OCI-LY3 (cell line): Measurements from ENCODE around the gene ZNF710.

Source experiments
- H2AFZ ChIP-seq: fragments of 200-600, 300-600 bp; shearing (Covaris generic); 2 replicates; pipeline ENCODE4 v1.6.0; 2014; ENCODE audit warnings: antibody characterized with exemption, low read depth, low read length
- H3K27ac ChIP-seq: fragments of 200-600, 300-600 bp; sonication (generic); 2 replicates; pipeline ENCODE4 v1.5.1; 2014; ENCODE audit warnings: mild to moderate bottlenecking, low read length, moderate library complexity, mixed read lengths
- H3K27me3 ChIP-seq: fragments of 200-600, 300-600 bp; sonication (generic); 2 replicates; pipeline ENCODE4 v1.6.1; 2014; ENCODE audit warnings: low read depth, low read length, mixed read lengths
- H3K36me3 ChIP-seq: fragments of 200-600, 300-600 bp; sonication (generic); replicated peaks from 2 replicates; pipeline ENCODE3; 2014; ENCODE audit warnings: low read depth, low read length, mixed read lengths
- H3K4me1 ChIP-seq: fragments of 300-600, 200-600 bp; sonication (generic); 2 replicates; pipeline ENCODE4 v1.6.1; 2014; ENCODE audit warnings: low read length, mixed read lengths
- H3K4me2 ChIP-seq: fragments of 200-600, 300-600 bp; sonication (generic); 2 replicates; pipeline ENCODE4 v1.6.1; 2014; ENCODE audit warnings: low read length, mixed read lengths
- H3K4me3 ChIP-seq: fragments of 300-600, 200-600 bp; sonication (generic); 2 replicates; pipeline ENCODE4 v1.5.1; 2014; ENCODE audit warnings: antibody characterized with exemption, mild to moderate bottlenecking, low read length, moderate library complexity
- H3K79me2 ChIP-seq: fragments of 300-600, 200-600 bp; shearing (Covaris generic); 2 replicates; pipeline ENCODE4 v1.6.1; 2014; ENCODE audit warnings: mild to moderate bottlenecking, low read length, mixed read lengths
- H3K9ac ChIP-seq: fragments of 300-600, 200-600 bp; shearing (Covaris generic); 2 replicates; pipeline ENCODE4 v1.6.0; 2014; ENCODE audit warnings: mild to moderate bottlenecking, low read length, moderate library complexity
- H3K9me3 ChIP-seq: fragments of 200-600, 300-600 bp; shearing (Covaris generic); 2 replicates; pipeline ENCODE4 v1.6.1; 2014; ENCODE audit warnings: low read length, mixed read lengths; ENCODE audit not compliant: insufficient read depth
- H4K20me1 ChIP-seq: fragments of 200-600, 300-600 bp; sonication (generic); 2 replicates; pipeline ENCODE4 v1.6.1; 2016; ENCODE audit warnings: low read length, mixed read lengths; ENCODE audit not compliant: insufficient read depth
- CTCF ChIP-seq: fragments of 200-600, 300-600 bp; sonication (generic); IDR thresholded peaks from 2 replicates; pipeline ENCODE4 v1.5.1; 2014; ENCODE audit warnings: antibody characterized with exemption, low read length, low read depth
- EZH2phosphoT487 ChIP-seq: fragments of 200-600 bp; shearing (Covaris generic); IDR thresholded peaks from 2 replicates; pipeline ENCODE4 v1.6.1; 2018; ENCODE audit warnings: antibody characterized with exemption, mixed run types, low read depth

The ZNF710 gene

GRCh38 chr15:89978914-89979313 lies 22.2 kb upstream of the ZNF710 start:
- peaks cover 14% of the 10 kb centered on the region for H3K4me1 ChIP-seq
- H4K20me1 ChIP-seq: no peaks in the 10 kb centered on the region
- H3K36me3 ChIP-seq: peaks cover 2% of the 10 kb centered on the region
- H2AFZ ChIP-seq: no peak overlapping the region
- no peak overlapping the region for H3K27ac ChIP-seq
- H3K4me2 ChIP-seq: no peak overlapping the region
- no peak for TF ChIP-seq CTCF
- no peak for TF ChIP-seq EZH2phosphoT487
- no peaks in the 10 kb centered on the region for H3K79me2 ChIP-seq
- no peak overlapping the region for H3K4me3 ChIP-seq
- peaks cover 8% of the 10 kb centered on the region for H3K27me3 ChIP-seq
- H3K9me3 ChIP-seq: peaks cover 12% of the 10 kb centered on the region
- no peak overlapping the region for H3K9ac ChIP-seq

GRCh38 chr15:89980896-89981295 lies 20.2 kb upstream of the ZNF710 start:
- TF ChIP-seq CTCF (no peak), EZH2phosphoT487 (no peak)
- H3K36me3 ChIP-seq: peaks cover 2% of the 10 kb centered on the region
- no peaks in the 10 kb centered on the region for H3K79me2 ChIP-seq
- no peak overlapping the region for H2AFZ ChIP-seq
- H3K27me3 ChIP-seq: peaks cover 8% of the 10 kb centered on the region
- no peak overlapping the region for H3K4me2 ChIP-seq
- no peaks in the 10 kb centered on the region for H4K20me1 ChIP-seq
- no peaks in the 10 kb centered on the region for H3K4me1 ChIP-seq
- H3K9me3 ChIP-seq: peaks cover 21% of the 10 kb centered on the region
- H3K9ac ChIP-seq: no peak overlapping the region
- H3K4me3 ChIP-seq: no peak overlapping the region
- H3K27ac ChIP-seq: no peak overlapping the region

- Histone ChIP-seq H3K4me3 (no peak overlapping the region), H3K79me2 (no peaks in the 10 kb centered on the region), H3K4me1 (no peaks in the 10 kb centered on the region), H3K36me3 (no peaks in the 10 kb centered on the region), H3K9ac (no peak overlapping the region), H3K27me3 (peaks cover 8% of the 10 kb centered on the region), H3K9me3 (peaks cover 13% of the 10 kb centered on the region; the same call in 1 of the 2 replicates), H3K27ac (no peak overlapping the region), H3K4me2 (no peak overlapping the region), H2AFZ (no peak overlapping the region), H4K20me1 (no peaks in the 10 kb centered on the region)
- TF ChIP-seq EZH2phosphoT487 (no peak), CTCF (no peak)
Observed at GRCh38 chr15:89982315-89983055, 18.6 kb upstream of the ZNF710 start.

- Histone ChIP-seq H3K4me3 (no peak overlapping the region), H2AFZ (no peak overlapping the region), H3K79me2 (no peaks in the 10 kb centered on the region), H4K20me1 (no peaks in the 10 kb centered on the region), H3K9me3 (peaks cover 13% of the 10 kb centered on the region; the same call in 1 of the 2 replicates), H3K36me3 (no peaks in the 10 kb centered on the region), H3K27me3 (peaks cover 8% of the 10 kb centered on the region), H3K9ac (no peak overlapping the region), H3K27ac (no peak overlapping the region), H3K4me2 (no peak overlapping the region), H3K4me1 (no peaks in the 10 kb centered on the region)
- no peak for TF ChIP-seq EZH2phosphoT487
- TF ChIP-seq CTCF: no peak
Observed at GRCh38 chr15:89984001-89984400, 17.1 kb upstream of the ZNF710 start.
